Neural progenitor cell (in vitro differentiated cells): ENCODE results near the gene ADNP2. TPM values are rescaled to one million over a fixed set of nuclear protein-coding genes. Genes with fewer than 3 reads are reported as not detected.

Experiments used
- DNase-seq: peaks from one replicate; pipeline ENCODE4 v3.0.0-alpha.2; 2016; ENCODE audit warnings: low spot score
- H2AFZ ChIP-seq: fragments of 200-600 bp; sonication (generic); replicated peaks from 2 replicates; pipeline ENCODE4 v1.6.1; 2016; ENCODE audit warnings: antibody characterized with exemption
- H3F3A ChIP-seq: fragments of 200-600 bp; sonication (generic); 2 replicates; pipeline ENCODE4 v1.6.1; 2016; ENCODE audit warnings: antibody characterized with exemption, low read depth
- H3K27ac ChIP-seq: fragments of 200-600 bp; sonication (generic); 2 replicates; pipeline ENCODE4 v1.5.1; 2016; ENCODE audit warnings: mild to moderate bottlenecking
- H3K27me3 ChIP-seq: fragments of 200-600 bp; sonication (generic); 2 replicates; pipeline ENCODE4 v1.6.1; 2016; ENCODE audit warnings: mild to moderate bottlenecking, moderate library complexity
- H3K36me3 ChIP-seq: fragments of 200-600 bp; sonication (generic); 2 replicates; pipeline ENCODE4 v1.5.1; 2016
- H3K4me1 ChIP-seq: fragments of 200-600 bp; sonication (generic); 2 replicates; pipeline ENCODE4 v1.6.1; 2016; ENCODE audit warnings: mixed run types
- H3K4me2 ChIP-seq: fragments of 200-600 bp; sonication (generic); 2 replicates; pipeline ENCODE4 v1.6.1; 2016
- H3K4me3 ChIP-seq: fragments of 200-600 bp; sonication (generic); 2 replicates; pipeline ENCODE4 v1.5.1; 2016
- H3K79me2 ChIP-seq: fragments of 200-600 bp; sonication (generic); 2 replicates; pipeline ENCODE4 v1.6.1; 2016; ENCODE audit warnings: low read depth
- H3K9ac ChIP-seq: fragments of 200-600 bp; sonication (generic); 2 replicates; pipeline ENCODE4 v1.6.1; 2016
- H3K9me3 ChIP-seq: fragments of 200-600 bp; sonication (generic); 2 replicates; pipeline ENCODE4 v1.5.1; 2016; ENCODE audit warnings: low read depth
- H4K20me1 ChIP-seq: fragments of 200-600 bp; sonication (generic); 2 replicates; pipeline ENCODE4 v1.6.1; 2016; ENCODE audit warnings: low read depth
- H3K27ac Mint-ChIP-seq: 3 replicates; pipeline ENCODE4 v1.8.0; 2021; ENCODE audit warnings: mixed read lengths
- H3K27me3 Mint-ChIP-seq: 2 replicates; pipeline ENCODE4 v1.8.0; 2022; ENCODE audit warnings: low read depth, mild to moderate bottlenecking, inconsistent platforms, moderate library complexity, mixed read lengths; ENCODE audit not compliant: insufficient read depth
- H3K36me3 Mint-ChIP-seq: 3 replicates; pipeline ENCODE4 v1.8.0; 2021; ENCODE audit warnings: mixed read lengths
- H3K4me1 Mint-ChIP-seq: 3 replicates; pipeline ENCODE4 v1.8.0; 2021; ENCODE audit warnings: mixed read lengths
- H3K4me3 Mint-ChIP-seq: 3 replicates; pipeline ENCODE4 v1.8.0; 2021; ENCODE audit warnings: mild to moderate bottlenecking, moderate library complexity, mixed read lengths
- H3K9me3 Mint-ChIP-seq: 3 replicates; pipeline ENCODE4 v1.8.0; 2020; ENCODE audit warnings: mixed read lengths
- EZH2 ChIP-seq: fragments of 200-600 bp; sonication (generic); IDR thresholded peaks from 2 replicates; pipeline ENCODE4 v1.6.1; 2017; ENCODE audit warnings: antibody characterized with exemption, mild to moderate bottlenecking, moderate library complexity
- EZH2phosphoT487 ChIP-seq: fragments of 200-600 bp; sonication (generic); IDR thresholded peaks from 2 replicates; pipeline ENCODE4 v1.6.1; 2017; ENCODE audit warnings: antibody characterized with exemption
- total RNA-seq: library from RNA; depleted of rRNA; stranded (reverse); fragments of >200 nt; gene quantifications from 2 replicates; pipeline ENCODE4 v1.2.3, GENCODE V29; 2015; ENCODE audit warnings: low replicate concordance
- TF ChIP-seq, protein P1 (sequence below): fragments of 200-600 bp; sonication (generic); IDR thresholded peaks from 2 replicates; pipeline ENCODE4 v1.5.1; 2017; ENCODE audit warnings: antibody characterized with exemption, mild to moderate bottlenecking

ADNP2 gene
- total RNA-seq, 1 donor from 2014 or later: 72.4 TPM

DNA sequence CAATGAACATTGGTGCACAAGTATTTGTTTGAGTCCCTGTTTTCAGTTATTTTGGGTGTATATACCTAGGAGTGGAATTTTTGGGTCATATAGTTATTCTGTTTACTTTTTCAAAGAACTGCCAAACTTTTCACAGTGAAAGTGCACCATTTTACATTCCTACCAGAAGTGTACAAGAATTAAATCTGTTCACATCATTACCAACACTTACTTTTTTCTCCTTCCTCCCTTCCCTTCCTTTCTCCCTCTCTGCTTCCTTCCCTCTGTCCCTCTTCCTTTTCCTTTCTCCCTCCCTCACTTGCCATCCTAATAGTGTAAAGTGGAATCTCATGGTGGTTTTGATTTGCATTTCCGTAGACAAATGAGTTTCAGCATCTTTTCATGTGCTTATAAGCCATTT, 11.9 kb downstream of the ADNP2 start:
- peaks cover 28% of the 10 kb centered on the region for H3F3A ChIP-seq
- no peak overlapping the region for H3K27ac Mint-ChIP-seq
- H3K9me3 ChIP-seq: no peaks in the 10 kb centered on the region
- peaks cover 100% of the 10 kb centered on the region for H3K79me2 ChIP-seq
- no peak overlapping the region for H3K4me3 ChIP-seq
- H3K4me1 Mint-ChIP-seq: peaks cover 2% of the 10 kb centered on the region
- peaks cover 29% of the 10 kb centered on the region for H3K9me3 Mint-ChIP-seq
- H3K36me3 Mint-ChIP-seq: peaks cover 58% of the 10 kb centered on the region
- peaks cover 2% of the 10 kb centered on the region for H3K27me3 Mint-ChIP-seq
- no peak overlapping the region for H2AFZ ChIP-seq
- H3K4me1 ChIP-seq: peaks cover 21% of the 10 kb centered on the region
- H3K4me3 Mint-ChIP-seq: no peak overlapping the region
- TF ChIP-seq EZH2 (no peak), EZH2phosphoT487 (no peak)
- TF ChIP-seq, protein P1, sequence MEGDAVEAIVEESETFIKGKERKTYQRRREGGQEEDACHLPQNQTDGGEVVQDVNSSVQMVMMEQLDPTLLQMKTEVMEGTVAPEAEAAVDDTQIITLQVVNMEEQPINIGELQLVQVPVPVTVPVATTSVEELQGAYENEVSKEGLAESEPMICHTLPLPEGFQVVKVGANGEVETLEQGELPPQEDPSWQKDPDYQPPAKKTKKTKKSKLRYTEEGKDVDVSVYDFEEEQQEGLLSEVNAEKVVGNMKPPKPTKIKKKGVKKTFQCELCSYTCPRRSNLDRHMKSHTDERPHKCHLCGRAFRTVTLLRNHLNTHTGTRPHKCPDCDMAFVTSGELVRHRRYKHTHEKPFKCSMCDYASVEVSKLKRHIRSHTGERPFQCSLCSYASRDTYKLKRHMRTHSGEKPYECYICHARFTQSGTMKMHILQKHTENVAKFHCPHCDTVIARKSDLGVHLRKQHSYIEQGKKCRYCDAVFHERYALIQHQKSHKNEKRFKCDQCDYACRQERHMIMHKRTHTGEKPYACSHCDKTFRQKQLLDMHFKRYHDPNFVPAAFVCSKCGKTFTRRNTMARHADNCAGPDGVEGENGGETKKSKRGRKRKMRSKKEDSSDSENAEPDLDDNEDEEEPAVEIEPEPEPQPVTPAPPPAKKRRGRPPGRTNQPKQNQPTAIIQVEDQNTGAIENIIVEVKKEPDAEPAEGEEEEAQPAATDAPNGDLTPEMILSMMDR: no peak
- H3K9ac ChIP-seq: no peak overlapping the region
- no peak overlapping the region for H3K4me2 ChIP-seq
- no peaks in the 10 kb centered on the region for H3K27me3 ChIP-seq
- peaks cover 34% of the 10 kb centered on the region for H4K20me1 ChIP-seq
- H3K36me3 ChIP-seq: peaks cover 26% of the 10 kb centered on the region
- DNase-seq: no peak
- H3K27ac ChIP-seq: no peak overlapping the region

GRCh38 chr18:80124131-80124530, 15.1 kb downstream of the ADNP2 start:
- peaks cover 13% of the 10 kb centered on the region for H3K4me1 ChIP-seq
- DNase-seq: no peak
- Mint-ChIP-seq H3K27me3 (no peaks in the 10 kb centered on the region), H3K4me3 (no peak overlapping the region), H3K4me1 (peaks cover under 1% of the 10 kb centered on the region), H3K9me3 (peaks cover 41% of the 10 kb centered on the region), H3K27ac (no peak overlapping the region), H3K36me3 (peaks cover 63% of the 10 kb centered on the region)
- H3K36me3 ChIP-seq: peaks cover 31% of the 10 kb centered on the region
- peaks cover 100% of the 10 kb centered on the region for H3K79me2 ChIP-seq
- no peaks in the 10 kb centered on the region for H3K9me3 ChIP-seq
- H3K4me2 ChIP-seq: no peak overlapping the region
- no peak overlapping the region for H3K27ac ChIP-seq
- H3K4me3 ChIP-seq: no peak overlapping the region
- H3F3A ChIP-seq: peaks cover 10% of the 10 kb centered on the region
- no peak overlapping the region for H2AFZ ChIP-seq
- no peak overlapping the region for H3K9ac ChIP-seq
- H3K27me3 ChIP-seq: no peaks in the 10 kb centered on the region
- H4K20me1 ChIP-seq: peaks cover 25% of the 10 kb centered on the region
- TF ChIP-seq EZH2: no peak
- TF ChIP-seq, protein P1: no peak
- no peak for TF ChIP-seq EZH2phosphoT487

GRCh38 chr18:80126797-80127196, 17.7 kb downstream of the ADNP2 start:
- H2AFZ ChIP-seq: no peak overlapping the region
- Mint-ChIP-seq H3K27me3 (no peaks in the 10 kb centered on the region), H3K4me3 (no peak overlapping the region), H3K9me3 (peaks cover 37% of the 10 kb centered on the region), H3K36me3 (peaks cover 58% of the 10 kb centered on the region), H3K27ac (no peak overlapping the region), H3K4me1 (peaks cover 2% of the 10 kb centered on the region)
- TF ChIP-seq EZH2 (no peak), EZH2phosphoT487 (no peak)
- TF ChIP-seq, protein P1: no peak
- H3K79me2 ChIP-seq: peaks cover 100% of the 10 kb centered on the region
- no peak overlapping the region for H3K4me2 ChIP-seq
- peaks cover 12% of the 10 kb centered on the region for H3K4me1 ChIP-seq
- peaks cover 22% of the 10 kb centered on the region for H4K20me1 ChIP-seq
- H3K27ac ChIP-seq: no peak overlapping the region
- H3K9me3 ChIP-seq: no peaks in the 10 kb centered on the region
- no peak overlapping the region for H3K4me3 ChIP-seq
- no peak for DNase-seq
- H3F3A ChIP-seq: no peaks in the 10 kb centered on the region
- no peaks in the 10 kb centered on the region for H3K27me3 ChIP-seq
- no peak overlapping the region for H3K9ac ChIP-seq
- H3K36me3 ChIP-seq: peaks cover 25% of the 10 kb centered on the region
